ENCODE data around the gene CLPTM1L. TPM values are rescaled to one million over a fixed set of nuclear protein-coding genes. Genes with fewer than 3 reads are reported as not detected.

The CLPTM1L gene
- total RNA-seq, 1 donor from 2014 or later: 74.8 TPM

DNA sequence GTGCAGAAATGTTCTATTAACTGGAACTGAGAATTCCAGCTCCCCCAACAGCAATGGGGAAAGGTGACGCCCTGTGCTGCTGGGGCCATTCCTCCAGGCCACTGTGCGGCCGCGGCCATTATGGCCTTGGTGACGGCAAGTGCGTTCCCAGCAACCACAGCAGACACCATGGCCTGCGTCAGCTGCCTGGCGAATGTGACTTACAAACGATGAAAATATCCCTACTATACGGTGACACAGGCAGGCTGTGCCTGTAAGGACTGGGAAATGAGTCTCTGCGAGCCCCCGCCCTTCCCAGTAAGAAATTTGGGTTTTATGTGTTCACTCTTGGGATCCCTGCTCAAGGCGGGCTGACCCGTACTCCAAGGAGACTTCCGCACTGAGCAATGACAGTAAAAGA, 20.6 kb downstream of the CLPTM1L start:
- DNase-seq (ENCODE audit: low spot score): no peak
- Histone ChIP-seq H2AFZ (replicated peaks) (no peak overlapping the region), H3K27me3 (no peaks in the 10 kb centered on the region), H3K4me1 (no peaks in the 10 kb centered on the region), H3F3A (ENCODE audit: low read depth) (no peaks in the 10 kb centered on the region), H3K4me3 (no peak overlapping the region), H3K27ac (no peak overlapping the region), H4K20me1 (ENCODE audit: low read depth) (no peaks in the 10 kb centered on the region), H3K9me3 (ENCODE audit: low read depth) (no peaks in the 10 kb centered on the region), H3K79me2 (ENCODE audit: low read depth) (no peaks in the 10 kb centered on the region), H3K4me2 (no peak overlapping the region), H3K36me3 (no peaks in the 10 kb centered on the region), H3K9ac (no peak overlapping the region)
- Mint-ChIP-seq H3K27me3 (ENCODE audit: insufficient read depth, low read depth) (no peaks in the 10 kb centered on the region), H3K9me3 (no peaks in the 10 kb centered on the region), H3K4me1 (peaks cover 3% of the 10 kb centered on the region), H3K27ac (no peak overlapping the region), H3K36me3 (peaks cover 13% of the 10 kb centered on the region), H3K4me3 (no peak overlapping the region)
- TF ChIP-seq, protein P1, sequence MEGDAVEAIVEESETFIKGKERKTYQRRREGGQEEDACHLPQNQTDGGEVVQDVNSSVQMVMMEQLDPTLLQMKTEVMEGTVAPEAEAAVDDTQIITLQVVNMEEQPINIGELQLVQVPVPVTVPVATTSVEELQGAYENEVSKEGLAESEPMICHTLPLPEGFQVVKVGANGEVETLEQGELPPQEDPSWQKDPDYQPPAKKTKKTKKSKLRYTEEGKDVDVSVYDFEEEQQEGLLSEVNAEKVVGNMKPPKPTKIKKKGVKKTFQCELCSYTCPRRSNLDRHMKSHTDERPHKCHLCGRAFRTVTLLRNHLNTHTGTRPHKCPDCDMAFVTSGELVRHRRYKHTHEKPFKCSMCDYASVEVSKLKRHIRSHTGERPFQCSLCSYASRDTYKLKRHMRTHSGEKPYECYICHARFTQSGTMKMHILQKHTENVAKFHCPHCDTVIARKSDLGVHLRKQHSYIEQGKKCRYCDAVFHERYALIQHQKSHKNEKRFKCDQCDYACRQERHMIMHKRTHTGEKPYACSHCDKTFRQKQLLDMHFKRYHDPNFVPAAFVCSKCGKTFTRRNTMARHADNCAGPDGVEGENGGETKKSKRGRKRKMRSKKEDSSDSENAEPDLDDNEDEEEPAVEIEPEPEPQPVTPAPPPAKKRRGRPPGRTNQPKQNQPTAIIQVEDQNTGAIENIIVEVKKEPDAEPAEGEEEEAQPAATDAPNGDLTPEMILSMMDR (IDR thresholded peaks at IDR 0.05): no peak
- no peak for TF ChIP-seq EZH2phosphoT487 (IDR thresholded peaks at IDR 0.05)
- no peak for TF ChIP-seq EZH2 (IDR thresholded peaks at IDR 0.05)

DNA sequence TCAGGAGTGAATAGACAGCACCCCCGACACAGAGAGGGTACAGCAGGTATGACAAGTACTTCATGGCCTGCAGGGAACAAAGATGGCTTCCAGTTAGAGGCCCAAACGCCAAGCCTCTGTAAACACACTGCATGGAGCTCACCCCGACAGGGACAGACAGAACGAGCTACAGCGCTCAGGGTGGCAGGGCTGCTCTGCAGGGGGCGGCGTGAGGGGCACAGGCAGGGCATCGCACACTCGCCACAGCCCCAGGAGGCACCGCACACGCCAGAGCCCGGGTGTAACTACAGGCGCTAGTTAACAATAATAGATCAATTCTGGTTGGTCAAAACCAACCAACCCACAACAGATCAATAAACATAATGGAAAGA, 21.1 kb downstream of the CLPTM1L start:
- H3K4me3 ChIP-seq: no peak overlapping the region
- H3K79me2 ChIP-seq (ENCODE audit: low read depth): no peaks in the 10 kb centered on the region
- Mint-ChIP-seq H3K4me1 (peaks cover 3% of the 10 kb centered on the region), H3K9me3 (no peaks in the 10 kb centered on the region), H3K27me3 (ENCODE audit: insufficient read depth, low read depth) (no peaks in the 10 kb centered on the region), H3K27ac (no peak overlapping the region), H3K36me3 (peaks cover 13% of the 10 kb centered on the region), H3K4me3 (no peak overlapping the region)
- no peak overlapping the region for H3K4me2 ChIP-seq
- no peaks in the 10 kb centered on the region for H3K36me3 ChIP-seq
- TF ChIP-seq EZH2 (IDR thresholded peaks at IDR 0.05) (no peak), EZH2phosphoT487 (IDR thresholded peaks at IDR 0.05) (no peak)
- TF ChIP-seq, protein P1 (IDR thresholded peaks at IDR 0.05): no peak
- H3K27me3 ChIP-seq: no peaks in the 10 kb centered on the region
- H2AFZ ChIP-seq (replicated peaks): no peak overlapping the region
- no peaks in the 10 kb centered on the region for H3F3A ChIP-seq (ENCODE audit: low read depth)
- H3K27ac ChIP-seq: no peak overlapping the region
- no peak overlapping the region for H3K9ac ChIP-seq
- no peaks in the 10 kb centered on the region for H3K4me1 ChIP-seq
- DNase-seq (ENCODE audit: low spot score): no peak
- no peaks in the 10 kb centered on the region for H4K20me1 ChIP-seq (ENCODE audit: low read depth)
- no peaks in the 10 kb centered on the region for H3K9me3 ChIP-seq (ENCODE audit: low read depth)

DNA sequence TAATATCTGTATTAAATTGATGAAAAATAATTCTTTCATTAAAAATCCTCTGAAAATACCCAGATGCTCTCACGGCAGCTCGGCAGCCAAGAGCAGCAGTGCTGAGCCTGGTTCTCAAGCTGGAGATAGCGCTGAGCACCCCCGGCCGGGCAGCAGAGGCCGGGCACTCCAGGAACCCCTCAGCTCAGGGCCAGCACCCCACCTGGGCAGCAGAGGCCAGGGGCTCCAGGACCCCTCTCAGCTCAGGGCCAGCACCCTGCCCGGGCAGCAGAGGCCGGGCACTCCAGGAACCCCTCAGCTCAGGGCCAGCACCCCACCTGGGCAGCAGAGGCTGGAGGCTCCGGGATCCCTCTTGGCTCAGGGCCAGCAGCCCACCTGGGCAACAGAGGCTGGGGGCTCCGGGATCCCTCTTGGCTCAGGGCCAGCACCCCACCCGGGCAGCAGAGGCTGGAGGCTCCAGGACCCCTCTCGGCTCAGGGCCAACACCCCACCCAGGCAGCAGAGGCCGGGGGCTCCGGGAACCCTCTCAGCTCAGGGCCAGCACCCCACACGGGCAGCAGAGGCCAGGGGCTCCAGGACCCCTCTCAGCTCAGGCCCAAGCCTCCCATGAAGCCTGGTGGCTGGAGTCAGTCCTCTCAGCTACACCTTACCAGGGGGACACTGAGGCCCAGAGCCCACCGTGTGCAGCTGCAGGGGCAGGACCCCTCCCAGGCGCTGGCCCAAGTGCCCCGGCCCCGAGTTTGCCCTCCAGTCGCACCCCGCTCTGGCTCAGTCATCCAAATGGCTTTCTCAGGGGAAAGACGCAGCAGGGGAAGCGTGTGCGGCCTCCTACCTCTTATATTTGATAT, 21.7 kb downstream of the CLPTM1L start:
- peaks cover 12% of the 10 kb centered on the region for H3K36me3 Mint-ChIP-seq
- no peak overlapping the region for H3K4me3 Mint-ChIP-seq
- no peaks in the 10 kb centered on the region for H3K4me1 Mint-ChIP-seq
- no peaks in the 10 kb centered on the region for H3K27me3 Mint-ChIP-seq (ENCODE audit: insufficient read depth, low read depth)
- no peak overlapping the region for H3K4me3 ChIP-seq
- no peak overlapping the region for H3K27ac ChIP-seq
- H3K4me2 ChIP-seq: no peak overlapping the region
- no peak overlapping the region for H2AFZ ChIP-seq (replicated peaks)
- no peaks in the 10 kb centered on the region for H3F3A ChIP-seq (ENCODE audit: low read depth)
- H3K4me1 ChIP-seq: no peaks in the 10 kb centered on the region
- no peaks in the 10 kb centered on the region for H3K36me3 ChIP-seq
- no peaks in the 10 kb centered on the region for H3K79me2 ChIP-seq (ENCODE audit: low read depth)
- H3K27ac Mint-ChIP-seq: no peak overlapping the region
- TF ChIP-seq EZH2 (IDR thresholded peaks at IDR 0.05) (no peak), EZH2phosphoT487 (IDR thresholded peaks at IDR 0.05) (no peak)
- TF ChIP-seq, protein P1 (IDR thresholded peaks at IDR 0.05): no peak
- no peak overlapping the region for H3K9ac ChIP-seq
- H4K20me1 ChIP-seq (ENCODE audit: low read depth): no peaks in the 10 kb centered on the region
- no peaks in the 10 kb centered on the region for H3K9me3 ChIP-seq (ENCODE audit: low read depth)
- no peak for DNase-seq (ENCODE audit: low spot score)
- H3K27me3 ChIP-seq: no peaks in the 10 kb centered on the region
- H3K9me3 Mint-ChIP-seq: no peaks in the 10 kb centered on the region

Data from neural progenitor cell (in vitro differentiated cells).